ENCODE results near the gene ZNF581.

Gene ZNF581

DNA sequence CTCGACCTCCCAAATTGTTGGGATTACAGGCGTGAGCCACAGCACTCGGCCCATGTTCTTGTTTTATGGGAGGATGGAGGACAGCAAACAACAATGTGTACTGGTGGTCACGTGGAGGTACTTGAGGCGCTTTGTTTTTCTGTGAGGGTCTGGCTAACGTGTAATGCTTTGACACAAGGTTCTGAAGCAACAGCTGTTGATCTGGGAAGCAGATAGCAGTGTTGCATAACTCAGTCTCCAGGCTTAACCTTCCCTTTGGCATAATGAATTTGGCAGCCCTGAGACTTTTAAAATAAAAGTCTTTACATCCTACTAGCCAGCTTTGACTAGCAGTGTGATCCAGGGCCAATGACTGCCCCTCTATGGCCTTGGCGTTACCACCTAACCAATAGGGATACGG lies 9.6 kb upstream of the ZNF581 start:
- no peak for DNase-seq

DNA sequence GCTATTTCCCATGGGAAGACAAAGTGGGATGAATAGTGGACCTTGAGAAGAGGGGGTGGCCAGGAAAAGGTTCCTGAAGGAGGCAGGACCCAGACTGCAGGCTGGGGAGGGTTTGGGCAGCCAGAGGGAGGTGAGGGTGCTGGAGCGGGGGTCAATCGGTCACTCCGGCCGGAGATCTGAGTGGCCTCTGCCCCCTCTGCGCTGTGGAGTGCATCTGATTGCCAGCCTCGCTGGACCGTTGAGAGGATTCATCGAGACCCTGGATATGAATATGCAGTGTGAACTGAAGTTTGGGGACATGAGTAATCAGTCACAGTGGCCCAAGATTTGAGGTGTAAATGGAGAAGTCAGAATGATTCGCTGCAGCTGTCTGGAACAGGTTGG lies 8.1 kb upstream of the ZNF581 start:
- no peak for DNase-seq

DNA sequence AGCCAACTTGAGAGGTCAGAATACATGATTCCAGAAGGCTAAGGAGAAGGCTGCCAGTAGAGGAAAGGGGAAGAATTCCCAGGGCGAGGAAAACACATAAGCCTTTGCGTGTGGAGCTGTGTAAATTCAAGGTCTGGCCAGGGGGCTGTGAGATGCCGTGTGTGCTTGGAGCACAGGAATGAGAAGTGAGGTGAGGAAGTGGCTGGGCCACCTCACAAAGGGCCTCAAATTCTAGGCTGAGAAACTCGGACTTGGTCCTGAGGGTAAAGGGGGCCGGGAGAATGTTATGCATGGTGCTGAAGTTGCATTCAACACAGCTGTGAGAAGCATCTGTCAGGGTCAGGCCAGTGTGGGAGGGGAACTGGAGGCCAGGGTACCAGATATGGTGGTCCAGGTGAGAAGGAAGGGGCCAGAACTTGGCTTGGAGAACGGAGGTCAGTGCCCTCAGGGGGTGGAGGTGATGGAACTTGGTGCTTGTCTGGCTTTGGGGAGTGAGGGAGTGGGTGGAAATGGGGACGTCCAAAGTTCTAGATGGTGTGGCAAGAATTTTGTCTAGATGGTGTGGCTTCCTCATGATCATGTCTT lies 7.5 kb upstream of the ZNF581 start:
- DNase-seq, result no peak

DNA sequence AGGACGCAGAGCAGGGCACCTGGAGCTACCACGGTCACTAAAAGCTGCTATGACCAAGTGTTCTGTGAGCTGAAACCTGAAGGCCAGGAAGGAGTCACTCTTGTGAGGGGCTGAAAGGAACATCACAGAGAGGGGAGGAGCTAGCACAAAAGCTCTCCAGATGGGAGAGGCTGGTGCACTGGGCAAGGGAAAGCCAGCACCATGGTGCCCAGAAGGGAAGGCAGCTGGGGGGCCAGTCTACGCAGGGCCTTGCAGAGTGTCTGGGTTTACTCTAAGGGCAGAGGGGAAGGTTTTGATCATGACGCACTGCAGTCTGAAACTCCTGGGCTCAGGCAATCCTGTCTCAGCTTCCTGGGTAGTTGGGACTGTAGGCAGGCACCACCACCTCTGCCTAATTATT lies 6.7 kb upstream of the ZNF581 start:
- no peak for DNase-seq

DNA sequence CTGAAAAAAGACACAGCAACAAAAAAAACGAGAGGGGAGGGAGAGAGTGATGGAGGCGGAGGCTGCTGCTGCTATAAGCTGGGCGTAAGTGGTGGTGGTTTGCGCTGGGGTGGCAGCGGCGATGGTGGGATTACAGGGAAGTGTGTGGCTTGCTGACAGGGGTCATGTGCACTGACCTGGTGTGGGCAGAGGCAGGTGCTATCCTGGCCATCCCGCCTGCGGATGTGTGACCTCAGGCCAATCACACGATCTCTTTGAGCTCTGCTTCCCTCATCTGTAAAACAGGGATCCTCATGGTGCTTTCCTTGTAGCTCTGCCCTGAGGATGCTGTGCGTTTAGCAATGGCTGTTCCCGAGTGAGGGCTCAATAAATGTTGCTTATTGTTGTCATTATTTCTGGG lies 5.9 kb upstream of the ZNF581 start:
- DNase-seq, result no peak

DNA sequence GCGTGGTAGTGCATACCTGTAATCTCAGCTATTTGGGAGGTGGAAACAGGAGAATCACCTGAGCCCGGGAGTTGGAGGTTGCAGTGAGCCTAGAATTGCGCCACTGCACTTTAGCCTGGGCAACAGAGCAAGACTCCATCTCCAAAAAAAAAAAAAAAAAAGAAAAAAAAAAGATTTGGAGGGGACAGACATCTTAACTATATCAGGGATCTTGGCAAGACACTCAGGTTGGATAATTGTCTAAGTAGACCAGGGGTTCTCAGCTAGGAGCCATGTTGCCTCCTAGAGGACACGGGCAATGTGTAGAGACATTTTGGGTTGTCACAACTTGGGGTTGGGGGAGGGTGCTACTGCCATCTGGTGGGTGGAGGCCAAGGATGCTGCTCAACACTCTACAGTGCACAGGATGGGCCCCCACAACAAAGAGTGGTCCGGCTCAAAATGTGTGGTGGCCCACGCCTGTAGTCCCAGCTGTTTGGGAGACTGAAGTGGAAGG lies 4.5 kb upstream of the ZNF581 start:
- DNase-seq, result peak; percentile 62

DNA sequence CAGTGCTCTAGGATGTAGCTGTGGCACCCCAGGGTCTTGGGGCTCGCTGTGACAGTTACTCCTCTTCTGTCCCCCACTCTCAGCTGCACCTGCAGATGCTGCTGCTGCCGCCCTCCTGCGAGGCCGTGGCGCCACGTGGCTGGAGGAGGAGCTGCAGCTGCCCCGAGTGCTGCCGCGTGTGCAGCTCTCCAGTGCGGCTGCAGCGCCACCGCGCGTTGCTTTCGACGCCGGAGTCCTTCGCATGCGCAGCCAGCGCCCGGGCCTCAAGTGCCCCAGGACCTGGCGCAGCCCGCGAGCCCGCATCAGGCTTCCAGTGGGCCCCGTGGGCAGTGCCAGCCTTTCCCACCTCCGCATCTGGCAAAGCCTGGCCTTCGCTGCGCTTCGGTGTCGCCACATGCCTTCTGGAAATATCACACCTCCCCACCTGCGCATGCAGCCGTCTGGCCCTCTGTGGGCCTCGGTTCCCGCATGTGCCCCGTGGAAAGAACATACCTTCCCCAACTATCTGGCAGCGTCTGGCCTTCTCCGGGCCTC lies 3.3 kb upstream of the ZNF581 start:
- DNase-seq, result peak; percentile 76

DNA sequence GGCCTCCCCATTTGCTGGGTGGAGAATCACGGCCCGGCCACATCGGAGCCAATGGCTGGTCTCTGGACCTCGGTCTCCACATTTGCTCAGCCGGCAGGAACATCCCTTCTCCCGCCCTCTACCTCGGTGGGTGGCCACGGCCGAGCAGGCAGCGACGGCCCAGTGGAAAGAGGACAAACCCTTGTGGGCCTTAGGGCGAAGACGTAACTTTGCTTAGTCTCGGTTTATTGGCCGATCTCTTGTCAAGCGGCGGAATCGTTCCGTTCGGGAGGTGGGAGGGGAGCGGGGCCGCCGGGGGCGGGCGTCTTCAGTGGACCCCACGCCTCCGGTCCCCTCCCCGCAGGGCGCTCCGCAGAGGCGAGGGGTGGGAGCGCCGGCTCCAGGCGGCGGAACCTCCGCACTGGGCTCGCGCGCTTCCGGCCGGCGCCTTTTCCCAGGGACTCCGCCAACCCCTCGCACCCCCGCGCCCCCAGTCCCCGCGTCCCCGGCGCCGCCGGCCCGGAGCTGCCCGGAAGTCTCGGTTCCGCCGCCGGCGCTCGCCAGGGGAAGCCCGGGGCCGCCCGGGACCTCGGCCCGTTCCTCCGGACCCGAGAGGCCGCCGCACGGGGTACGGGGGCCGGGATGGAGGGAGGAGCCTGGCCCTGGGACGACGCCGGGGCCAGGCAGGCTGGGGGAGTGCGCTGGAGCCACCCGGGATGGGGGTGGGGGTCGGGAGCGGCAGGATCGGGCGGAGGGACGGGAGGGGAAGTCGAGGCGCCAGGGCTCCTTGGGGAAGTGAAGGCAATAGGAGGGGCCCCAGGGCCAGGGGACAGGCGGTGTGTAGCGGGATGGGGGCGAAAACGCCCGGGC lies 2.6 kb upstream of the ZNF581 start, which contains the start of gene ZNF580:
Gene ZNF580, plus strand, starts transcription at position 426 of the 849 bp plus-strand sequence. CDS start 1,507 bp downstream, outside the sequence.
- DNase-seq, result peak; percentile 65

DNA sequence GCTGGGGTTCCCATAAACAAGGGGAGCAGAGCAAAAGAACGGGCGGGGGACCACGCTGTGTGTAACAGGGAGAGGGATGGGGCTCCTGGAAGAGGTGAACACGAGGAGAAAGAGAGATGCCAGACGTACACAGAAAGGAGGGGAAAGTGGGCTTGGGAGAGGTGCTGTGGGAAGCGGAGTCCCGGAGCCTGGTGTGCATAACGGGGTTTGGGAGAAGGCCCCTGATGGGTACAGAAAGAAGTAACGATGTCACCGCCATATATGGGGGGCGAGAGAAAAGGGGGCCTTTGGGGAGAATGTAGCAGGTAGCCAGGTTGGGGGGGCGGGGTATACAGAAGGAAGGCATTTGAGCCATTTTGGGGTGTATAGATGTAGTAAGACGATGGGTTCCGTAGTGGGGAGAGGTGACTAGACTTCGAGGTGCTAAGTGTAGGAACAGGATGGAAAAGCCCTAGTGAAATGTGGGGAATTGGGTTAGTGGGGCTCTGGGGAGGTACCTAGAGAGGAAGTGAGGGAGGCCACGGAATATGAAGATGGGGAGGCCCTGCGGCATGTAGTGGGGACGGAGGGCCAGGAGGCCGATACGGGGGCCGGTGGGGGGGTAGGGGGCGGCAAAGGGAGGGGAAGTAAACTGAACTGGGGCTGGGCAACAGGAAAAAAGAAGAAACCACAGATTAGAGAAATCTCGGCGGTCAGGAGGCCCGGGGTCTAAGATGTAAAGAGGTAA lies 1.9 kb upstream of the ZNF581 start:
- peak; percentile 34 for DNase-seq

DNA sequence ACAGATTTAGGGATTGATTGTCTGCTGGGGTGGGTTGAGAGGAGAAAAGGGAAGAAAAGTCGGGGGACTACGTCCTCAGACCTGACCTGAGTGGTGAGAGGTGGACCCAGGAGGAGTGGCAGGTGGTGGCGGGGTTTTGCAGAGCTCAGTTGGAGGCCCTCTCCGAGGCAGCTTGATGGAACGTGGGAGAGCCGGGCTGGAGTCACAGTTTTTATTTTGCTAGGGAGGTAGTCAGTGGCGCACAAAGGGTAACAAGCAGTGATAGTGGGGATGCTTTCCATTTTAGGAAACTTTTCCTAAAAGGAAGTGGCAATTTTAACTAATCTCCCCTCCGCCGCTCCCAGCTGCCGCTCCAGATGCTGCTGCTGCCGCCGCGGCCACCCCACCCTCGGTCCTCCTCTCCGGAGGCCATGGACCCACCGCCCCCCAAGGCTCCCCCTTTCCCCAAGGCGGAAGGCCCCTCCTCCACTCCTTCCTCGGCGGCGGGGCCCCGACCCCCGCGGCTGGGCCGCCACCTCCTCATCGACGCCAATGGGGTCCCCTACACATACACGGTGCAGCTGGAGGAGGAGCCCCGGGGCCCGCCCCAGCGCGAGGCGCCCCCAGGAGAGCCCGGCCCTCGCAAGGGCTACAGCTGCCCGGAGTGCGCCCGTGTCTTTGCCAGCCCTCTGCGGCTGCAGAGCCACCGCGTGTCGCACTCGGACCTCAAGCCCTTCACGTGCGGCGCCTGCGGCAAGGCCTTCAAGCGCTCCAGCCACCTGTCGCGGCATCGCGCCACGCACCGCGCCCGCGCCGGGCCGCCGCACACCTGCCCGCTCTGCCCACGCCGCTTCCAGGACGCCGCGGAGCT lies 1.1 kb upstream of the ZNF581 start:
- peak; percentile 43 for DNase-seq

DNA sequence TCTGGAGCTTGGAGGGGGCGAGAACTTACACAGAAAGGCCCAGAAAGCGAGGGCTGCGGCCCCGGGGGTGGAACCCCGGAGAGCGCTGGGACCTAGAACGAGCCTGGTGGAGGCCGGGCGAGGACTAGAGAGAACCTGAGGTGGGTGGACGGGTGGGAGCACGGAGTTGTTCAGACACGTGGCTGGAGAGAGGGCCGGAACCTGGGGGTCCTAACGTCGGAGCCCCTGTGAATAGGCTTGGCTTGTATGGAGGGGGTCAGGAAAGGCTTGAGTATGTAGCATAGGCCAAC lies 383 bp downstream of the ZNF581 start:
- DNase-seq, result no peak

DNA sequence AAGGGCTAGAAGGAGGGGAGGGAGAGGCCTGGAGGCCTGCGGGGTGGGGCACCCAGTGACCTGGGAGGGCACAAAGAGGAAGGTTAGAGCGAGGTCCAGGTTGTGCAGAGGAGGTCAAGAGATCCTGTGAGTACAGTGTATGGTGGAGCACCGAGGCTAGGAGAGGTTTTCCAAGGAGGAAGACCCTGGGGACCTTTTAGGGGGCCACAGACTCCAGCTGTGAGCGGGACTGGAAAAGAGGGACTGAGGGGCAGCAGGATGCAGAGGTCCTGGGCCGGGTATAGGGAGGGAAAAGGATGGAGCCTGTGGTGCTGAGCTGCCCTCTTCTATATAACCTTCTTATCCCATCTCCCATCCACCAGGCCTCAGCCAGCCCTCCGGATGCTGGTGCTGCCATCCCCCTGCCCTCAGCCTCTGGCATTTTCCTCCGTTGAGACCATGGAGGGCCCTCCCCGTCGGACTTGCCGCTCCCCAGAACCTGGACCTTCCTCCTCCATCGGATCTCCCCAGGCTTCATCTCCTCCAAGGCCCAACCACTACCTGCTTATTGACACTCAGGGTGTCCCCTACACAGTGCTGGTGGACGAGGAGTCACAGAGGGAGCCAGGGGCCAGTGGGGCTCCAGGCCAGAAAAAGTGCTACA lies 863 bp downstream of the ZNF581 start:
- DNase-seq, result no peak

DNA sequence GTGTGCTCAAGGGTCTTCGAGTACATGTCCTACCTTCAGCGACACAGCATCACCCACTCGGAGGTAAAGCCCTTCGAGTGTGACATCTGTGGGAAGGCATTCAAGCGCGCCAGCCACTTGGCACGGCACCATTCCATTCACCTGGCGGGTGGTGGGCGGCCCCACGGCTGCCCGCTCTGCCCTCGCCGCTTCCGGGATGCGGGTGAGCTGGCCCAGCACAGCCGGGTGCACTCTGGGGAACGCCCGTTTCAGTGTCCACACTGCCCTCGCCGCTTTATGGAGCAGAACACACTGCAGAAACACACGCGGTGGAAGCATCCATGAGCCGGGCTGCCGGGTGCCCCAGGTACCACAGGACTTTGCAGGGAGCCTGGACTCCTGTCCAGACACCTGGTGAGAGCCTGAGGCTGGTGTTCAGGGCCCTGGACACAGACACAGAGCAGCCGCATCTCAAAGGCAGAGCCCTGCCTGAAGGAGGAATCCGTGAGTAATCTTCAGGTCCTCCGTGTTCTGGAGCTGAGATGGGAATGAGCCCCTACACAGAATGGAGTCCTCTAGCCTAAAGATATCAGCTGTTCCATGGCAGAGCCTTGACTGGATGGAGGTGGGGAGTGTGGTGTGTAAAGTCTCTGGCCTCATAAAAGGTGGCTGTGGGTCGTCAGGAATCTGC lies 1.5 kb downstream of the ZNF581 start:
- DNase-seq, result no peak

DNA sequence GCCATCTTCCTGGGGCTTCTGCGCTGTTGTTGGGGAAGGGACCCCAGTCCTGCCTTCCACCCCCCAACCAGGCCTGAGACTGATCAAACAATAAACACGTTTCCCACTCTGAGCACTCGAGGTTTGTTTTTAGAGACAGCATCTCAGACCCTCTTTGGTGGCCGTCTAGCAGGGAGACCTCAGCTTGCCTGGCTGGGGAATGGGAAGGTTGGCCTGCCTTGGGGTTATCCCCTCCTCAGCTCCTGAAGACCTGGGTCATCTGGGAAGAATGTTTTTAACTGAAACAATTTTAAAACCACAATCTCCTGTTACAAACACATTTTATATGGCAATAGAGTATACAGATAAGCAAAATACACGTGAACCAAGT lies 2.0 kb downstream of the ZNF581 start:
- no peak for DNase-seq

DNA sequence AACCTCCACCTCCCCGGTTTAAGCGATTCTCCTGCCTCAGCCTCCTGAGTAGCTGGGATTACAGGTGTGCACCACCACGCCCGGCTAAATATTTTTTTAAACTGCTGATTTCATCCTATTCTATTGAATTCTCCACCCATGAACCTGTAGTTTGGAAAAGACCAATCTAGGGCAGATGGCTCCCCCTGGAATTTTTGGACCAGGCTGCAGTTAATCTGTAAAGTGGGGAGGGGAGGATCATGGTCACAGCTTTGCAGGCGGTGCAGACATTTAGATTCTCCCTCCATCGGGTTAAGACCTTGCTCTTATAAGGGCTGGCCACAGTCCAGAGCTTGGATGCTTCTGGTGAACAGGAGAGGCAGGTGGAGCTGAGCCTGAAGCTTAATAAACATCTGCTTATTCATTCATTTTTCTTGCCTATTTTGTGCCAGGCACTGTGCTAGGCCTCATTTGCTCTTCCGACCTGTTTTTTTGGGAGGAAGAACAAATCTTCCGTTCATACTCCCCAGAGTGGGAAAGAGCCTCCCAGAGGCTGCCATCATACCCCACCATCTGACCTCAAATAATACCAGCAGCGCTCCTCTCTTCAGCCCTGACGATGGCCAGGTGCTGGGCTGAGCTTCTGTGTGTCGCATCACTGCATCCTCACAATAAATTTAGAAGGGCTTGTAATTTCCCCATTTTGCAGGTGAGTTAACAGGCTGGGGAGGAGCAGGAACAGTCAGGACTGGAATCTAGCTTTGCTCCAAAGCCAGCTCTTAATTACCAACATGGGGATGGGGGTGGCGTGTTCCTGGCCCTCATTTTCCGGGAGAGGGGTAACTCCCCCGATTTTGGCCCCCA lies 3.7 kb downstream of the ZNF581 start:
- no peak for DNase-seq

DNA sequence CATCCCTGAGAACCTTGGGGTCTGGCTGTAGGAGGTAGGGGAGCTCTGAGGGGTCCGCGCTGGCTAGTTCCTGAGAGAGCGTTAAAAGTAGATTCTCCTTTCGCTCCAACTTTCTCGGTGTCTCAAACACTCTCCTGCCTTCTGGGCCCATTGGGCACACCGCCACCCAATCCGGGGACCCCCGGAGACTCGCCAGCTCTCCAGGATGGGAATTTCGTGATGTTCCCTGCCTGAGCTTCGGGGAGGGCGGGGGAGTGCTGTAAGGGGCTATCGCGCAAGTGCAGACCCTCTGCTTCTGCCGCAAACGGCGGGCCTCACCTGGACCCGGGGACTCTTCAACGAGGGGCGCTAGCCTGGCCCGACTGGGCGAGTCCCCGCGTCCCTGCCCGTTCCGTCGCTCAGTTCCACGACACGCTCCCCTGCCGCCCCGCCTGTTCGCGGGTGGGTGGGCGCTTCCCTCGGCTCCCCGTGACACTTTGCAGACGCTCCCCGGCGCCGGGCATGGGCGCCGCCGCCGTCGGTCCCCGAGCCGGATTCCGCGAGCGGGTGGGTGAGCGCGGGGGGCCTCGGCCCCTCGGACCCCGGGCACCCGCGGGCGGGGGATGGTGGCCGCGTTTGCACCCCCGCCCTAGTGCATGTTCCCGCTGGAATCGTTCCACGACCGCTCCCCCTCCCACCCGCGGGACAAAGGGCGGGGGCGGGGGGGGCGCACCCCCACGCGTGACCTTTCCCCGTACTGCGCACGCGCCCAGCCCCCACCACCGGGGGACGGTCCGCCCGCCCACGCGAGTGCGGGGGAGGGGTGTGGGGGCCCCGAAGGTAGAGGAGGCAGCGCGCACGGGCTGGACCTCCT lies 4.5 kb downstream of the ZNF581 start, which contains the start of gene CCDC106:
Gene CCDC106, plus strand, starts transcription at position 481 of the 853 bp plus-strand sequence. CDS start 835 bp downstream, outside the sequence.
- peak; percentile 73 for DNase-seq

DNA sequence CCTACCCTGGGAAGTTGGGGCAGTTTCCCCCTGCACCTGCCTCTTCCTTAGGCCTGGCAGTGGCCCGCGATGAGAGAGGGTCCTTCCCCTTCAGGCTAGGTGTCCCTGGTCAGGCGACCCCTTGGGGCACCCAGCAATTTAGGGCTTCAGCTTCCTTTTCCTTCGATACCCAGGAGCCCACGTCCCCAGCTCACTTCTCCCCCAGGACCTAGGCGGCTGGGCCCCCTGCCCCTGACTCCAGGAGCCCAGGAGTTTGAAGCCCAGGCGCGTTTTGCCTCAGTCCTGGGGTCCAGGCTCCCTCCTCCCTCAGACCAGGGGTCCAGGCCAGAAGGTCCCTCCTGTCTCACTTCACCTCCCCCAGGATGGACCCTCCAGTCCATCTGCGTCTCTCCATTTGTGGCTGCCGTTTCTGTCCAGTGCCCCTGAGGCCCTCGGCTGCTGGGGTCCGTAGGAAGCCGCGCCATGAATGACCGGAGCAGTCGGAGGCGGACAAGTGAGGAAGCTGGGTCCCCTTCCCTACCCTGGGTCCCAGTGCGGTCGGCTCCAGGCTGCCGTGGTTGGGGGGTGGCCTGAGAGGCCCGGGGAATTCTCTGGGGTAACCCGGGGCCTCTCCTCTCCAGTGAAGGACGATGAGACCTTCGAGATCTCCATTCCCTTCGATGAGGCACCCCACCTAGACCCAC lies 5.3 kb downstream of the ZNF581 start:
- DNase-seq, result no peak

DNA sequence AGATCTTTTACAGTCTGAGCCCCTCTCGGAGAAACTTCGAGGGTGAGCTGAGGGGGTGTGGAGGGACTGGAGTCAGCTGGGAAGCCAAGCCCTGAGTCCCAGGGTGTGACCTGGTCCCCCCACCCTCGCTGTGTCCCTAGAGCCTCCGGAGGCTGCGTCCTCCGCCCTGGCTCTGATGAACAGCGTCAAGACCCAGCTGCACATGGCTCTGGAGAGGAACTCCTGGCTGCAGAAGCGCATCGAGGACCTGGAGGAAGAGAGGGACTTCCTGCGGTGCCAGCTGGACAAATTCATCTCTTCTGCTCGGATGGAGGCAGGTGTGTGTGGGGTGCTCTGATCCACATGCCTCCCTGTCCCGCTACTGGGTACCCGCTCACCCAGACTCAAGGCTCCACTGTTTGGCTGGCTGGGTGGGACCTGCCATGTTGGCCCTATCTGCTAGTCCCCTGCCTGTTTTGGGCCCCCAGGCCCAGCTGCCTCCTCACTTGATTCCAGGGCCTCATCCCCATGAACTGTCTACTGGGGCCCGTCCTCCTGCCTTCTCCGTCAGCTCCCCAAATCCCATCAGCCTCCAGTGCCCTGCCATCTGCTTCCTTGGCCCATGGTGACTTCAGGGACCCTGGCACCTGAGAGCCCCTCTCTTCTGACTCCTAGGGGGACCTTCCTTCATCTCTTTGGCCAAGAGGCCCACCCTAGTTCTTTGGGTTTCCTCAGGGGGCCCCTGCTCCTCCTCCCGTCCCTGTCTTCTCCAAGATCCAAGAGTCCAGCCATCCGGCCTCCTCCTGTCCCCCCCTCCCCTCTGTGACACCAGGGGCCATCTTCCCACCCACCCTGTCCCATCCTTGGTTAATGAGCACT lies 6.0 kb downstream of the ZNF581 start:
- DNase-seq, result no peak

Data from activated CD8-positive, alpha-beta memory T cell treated with anti-CD3 and anti-CD28 coated beads, Interleukin-2, amount 50 U/mL, for 4 hours (primary cell).